Activated CD4-positive, alpha-beta T cell treated with anti-CD3 and anti-CD28 coated beads, Interleukin-2, amount 50 U/mL, for 16 hours (primary cell): Measurements from ENCODE around the gene APMAP.
A peak's percentile ranks its signal among the peaks of the same experiment; 100 is the strongest.
"Not testable (repeated sequence)": the region's sequence is repeated elsewhere in the genome, so short reads cannot be mapped to it uniquely, and the experiment has no call there.

ENCODE experiments used
- DNase-seq: peaks from one replicate; pipeline ENCODE4 v3.0.0-alpha.2; 2020

APMAP gene

DNA sequence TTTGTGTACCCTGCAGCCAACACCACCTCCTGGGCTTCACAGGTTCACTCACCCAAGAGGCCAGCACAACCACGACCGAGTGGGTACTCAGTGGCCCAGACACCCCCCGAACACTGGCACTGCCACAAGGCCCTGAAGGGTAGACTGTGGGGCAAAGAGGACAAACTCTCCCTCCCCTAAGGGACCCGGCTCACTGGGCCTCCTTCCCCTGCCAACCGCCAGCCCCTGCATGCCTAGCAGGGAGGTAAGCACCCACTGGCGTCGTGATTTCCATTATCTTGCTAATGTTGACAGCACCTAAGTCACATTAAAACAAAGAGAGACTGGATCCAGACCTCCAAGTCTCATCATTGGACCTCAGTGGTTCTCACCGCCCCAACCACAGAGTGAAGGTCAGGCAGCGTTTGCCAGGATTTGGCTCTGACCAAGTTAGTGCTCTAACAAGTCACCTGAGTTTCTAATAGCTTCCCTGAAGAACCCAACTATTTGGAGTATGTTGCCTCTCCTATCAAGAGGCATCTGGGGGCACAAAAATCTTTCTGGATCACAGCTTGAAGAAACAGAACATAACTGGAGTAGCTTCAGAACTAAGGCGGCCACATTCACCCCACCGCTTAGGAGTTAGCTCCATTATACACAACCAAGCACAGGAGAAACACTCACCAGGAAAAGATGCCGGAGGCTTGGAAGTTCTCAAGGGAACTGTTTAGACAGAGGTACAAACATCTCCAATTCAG is 14.0 kb upstream of the APMAP start:
- no peak for DNase-seq

DNA sequence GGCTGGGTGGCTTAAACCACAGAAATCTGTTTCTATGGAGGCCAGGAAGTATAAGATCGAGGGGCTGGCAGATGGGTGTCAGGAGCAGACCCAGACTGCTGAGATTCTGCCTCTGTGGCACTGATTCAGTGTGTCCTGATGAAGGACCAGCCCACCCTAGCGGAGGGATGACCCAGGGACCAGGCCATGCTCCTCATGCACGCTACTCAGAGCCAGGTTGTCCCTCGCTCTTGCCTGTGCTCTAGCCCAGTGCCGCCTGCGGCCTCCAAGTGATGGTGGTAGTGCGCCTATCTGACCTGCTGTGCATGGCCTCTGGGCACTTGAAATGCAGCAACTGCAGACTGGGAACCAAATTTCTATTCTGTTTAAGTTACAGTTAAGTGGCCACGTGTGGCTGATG is 13.1 kb upstream of the APMAP start:
- no peak for DNase-seq

DNA sequence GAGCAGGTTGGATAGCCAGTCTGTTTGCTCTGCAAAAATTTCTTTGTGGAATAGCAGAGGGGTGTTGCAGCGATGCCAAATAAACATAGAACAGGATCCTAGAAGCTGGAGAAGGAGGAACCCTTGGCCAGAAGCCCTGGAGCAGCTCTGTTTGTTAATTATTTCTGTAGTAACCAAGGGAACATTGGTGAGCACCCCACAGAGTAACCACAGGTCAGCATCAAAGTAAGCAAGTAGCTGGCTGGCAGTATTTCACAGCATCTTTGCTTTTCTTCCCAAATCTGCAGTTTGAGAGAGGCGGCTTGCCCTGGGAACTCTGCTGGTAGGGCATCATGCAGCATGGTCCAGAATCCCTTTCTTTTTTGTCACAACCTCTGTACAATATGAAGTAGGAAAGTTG is 12.7 kb upstream of the APMAP start:
- DNase-seq: no peak

DNA sequence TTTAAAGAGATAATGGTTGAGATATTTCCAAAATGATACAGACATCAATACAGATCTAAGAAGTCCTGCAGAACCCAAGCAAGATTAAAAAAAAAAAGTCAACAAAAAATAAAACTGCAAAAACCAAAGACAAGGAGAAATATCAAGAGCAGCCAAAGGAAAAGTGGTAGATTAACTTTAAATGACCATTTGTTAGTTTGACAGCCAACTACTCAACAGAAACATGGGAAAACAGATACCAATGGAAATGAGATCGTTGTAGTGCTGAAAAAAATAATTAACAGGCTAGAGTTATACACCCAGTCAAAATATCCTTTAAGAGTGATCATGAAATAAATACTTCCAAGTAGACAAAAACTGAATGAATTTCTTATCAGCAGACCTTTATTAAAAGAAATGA is 10.5 kb upstream of the APMAP start:
- DNase-seq: no peak

DNA sequence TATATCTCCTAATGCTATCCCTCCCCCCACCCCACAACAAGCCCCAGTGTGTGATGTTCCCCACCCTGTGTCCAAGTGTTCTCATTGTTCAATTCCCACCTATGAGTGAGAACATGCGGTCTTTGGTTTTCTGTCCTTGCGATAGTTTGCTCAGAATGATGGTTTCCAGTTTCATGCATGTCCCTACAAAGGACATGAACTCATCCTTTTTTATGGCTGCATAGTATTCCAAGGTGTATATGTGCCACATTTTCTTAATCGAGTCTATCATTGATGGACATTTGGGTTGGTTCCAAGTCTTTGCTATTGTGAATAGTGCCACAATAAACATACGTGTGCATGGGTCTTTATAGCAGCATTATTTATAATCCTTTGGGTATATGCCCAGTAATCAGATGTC is 8.8 kb upstream of the APMAP start:
- not testable (repeated sequence) for DNase-seq

DNA sequence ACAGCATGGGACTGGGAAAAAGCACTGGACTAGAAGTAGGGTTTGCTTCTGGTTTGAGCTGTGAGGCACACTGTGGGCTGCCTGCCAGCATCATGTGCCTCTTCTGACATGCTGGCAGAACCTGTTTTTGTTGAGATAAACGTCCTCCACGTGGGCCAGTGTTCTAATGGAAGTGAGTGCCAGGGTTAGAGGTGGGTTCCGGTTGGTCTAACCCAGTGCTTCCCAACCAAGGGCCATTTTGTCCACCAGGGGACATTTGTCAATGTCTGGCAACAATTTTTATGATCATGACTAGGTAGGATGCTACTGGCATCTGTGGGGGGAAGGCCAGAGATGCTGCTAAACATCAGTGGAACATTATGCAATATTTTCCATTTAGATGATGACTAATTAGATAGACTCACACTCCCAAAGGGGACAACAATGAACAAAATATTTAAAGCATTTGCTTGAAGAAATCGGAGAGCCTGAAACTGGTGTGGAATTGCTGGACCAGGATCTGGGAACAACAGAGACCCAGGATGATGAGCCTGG is 7.8 kb upstream of the APMAP start:
- no peak for DNase-seq

DNA sequence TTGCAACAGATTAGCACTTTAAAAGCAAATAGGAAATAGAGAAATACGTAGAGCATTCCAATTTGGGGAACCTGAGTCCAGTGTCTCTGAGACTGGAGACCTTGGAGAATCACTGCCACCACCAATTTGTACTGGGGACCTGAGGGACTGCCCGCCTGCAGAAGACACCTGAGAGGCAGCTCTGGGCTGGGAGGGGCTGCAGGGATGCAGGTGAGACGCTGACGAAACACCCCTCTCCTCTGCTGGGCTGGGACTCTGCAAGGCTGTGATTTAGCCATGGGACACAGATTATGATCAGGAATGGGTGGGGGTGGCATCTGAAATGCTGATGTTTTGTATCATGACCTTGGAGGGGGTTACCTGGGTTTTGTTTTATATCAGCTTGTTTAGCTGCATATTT is 7.0 kb upstream of the APMAP start:
- DNase-seq: no peak

DNA sequence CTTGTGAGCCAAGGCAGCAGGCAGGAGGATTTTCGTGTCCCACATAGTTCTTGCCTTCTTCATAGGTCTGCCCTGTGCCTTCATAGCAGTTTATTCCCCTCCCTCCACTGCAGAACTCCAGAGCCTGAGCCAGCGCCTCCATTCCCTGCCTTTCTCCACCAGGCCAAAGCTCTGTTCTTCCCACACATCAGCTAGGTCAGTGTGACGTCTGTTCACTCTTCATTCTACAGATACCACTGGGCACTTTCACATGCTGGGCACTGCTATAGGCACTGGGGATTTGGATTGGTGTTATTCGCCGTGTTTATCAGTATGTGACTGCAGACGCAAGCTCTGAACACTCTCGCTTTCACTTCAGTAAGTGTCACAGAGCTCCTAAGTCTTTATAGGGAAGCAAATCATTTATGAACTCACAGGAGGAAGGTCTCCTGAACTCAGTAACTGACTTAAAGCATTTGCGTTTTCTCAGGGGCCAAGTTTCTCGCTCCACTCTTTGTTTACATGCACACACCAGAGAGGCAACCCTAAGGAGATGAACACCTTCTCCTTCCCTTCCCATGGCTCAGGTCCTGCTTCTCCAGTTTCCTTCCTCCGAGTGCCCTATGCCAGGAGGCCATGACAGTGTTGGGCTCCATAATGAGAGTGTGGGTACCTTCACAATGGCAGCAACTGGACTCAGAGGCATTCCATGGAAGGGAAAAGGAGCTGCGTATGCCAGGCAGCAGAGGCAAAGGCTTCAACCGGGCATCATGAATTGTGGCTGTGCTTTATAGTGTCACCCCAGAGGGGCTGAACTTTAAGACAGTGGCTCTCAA is 6.3 kb upstream of the APMAP start:
- DNase-seq: no peak

DNA sequence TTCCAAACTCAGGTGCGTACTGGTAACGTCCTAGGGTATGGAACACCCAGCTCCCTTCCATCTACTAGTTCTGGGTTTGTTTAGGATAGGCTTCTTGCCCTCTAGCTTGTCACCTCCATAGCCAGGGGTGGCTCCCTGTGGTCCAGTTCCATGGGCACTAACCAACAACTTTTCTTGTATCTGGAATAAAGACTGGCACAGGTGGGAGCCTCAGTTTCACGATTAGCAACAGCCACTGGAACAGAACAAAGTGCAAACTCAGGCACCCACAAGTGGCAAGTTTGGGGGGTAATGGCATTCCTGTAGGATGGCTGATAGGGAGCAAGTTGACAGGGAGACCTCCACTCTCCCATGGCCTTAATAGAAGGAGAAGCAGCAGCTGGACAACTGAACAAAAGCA is 5.6 kb upstream of the APMAP start:
- DNase-seq: no peak

DNA sequence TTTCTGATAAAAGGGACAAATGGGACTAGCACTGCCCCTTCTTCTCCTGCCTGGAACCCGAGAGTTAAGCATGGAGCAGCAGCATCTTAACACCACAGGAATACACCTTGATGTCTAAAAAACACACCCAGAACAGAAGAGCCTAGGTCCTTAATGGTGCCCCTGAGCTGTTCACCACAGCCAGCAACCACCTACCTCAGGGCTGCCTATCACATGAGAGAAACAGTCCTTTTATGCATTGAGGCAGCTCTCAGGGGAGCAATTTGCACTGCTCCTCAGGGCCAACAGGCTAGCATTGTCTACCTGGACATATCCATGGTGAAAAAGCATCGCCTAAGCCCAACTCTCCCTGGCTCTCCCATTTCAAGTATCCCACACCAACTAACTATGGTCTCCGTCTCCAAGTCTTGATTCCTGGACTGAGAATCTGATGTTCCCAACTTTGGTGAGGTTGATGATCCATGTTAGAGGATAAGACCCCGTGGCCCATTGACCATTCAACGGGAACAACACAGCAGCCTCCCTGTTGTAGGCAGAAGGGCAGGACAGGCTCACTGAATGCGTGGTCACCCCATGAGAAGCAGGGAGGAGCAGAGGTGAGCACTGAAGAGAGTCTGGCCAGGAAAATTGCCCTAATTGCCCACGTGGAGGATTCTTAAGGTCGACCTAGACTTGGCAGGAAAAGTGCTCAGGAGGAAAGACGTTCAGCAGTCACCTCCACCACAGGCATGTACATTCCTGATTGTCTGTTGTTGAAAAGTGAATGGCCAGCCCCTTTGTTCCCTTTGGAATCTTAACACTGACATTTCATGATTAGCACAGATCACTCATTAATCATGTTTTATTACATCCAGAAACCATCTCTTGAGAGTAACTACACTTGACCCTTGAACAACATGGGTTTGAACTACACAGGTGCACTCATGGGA is 4.2 kb upstream of the APMAP start:
- no peak for DNase-seq

DNA sequence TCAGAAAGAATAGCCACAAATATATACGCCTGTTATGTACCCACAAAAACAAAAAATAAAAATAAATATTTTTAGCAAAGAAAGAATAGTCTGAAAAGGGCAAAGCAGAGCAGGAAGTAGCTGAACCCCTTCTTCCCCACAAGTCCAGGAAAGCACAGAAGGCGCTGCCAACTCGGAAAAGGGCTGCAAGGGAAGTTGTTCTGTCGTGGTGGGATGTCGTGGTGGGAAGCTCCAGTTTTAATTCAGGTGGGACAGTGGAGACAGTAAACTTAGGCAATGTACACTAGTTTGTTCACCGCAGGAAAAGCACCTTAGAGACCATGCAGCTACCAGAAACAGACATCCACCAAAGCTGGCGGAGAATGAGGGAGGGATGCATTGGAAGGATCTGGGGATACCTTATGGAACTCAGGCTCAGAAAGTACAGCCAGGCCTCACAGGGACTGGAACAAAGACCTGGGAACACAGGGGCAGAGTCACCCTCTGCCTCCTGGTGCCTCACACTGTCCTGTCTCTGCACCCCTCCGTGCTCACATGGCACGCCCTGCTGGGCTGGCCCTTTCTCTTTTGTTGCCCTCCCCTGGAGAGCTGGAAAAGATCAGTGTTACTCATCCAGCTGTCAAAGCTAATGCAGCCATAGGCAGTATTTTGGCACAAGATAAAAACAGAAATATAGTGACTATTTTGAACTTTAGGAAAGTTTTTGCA is 3.3 kb upstream of the APMAP start:
- DNase-seq: no peak

DNA sequence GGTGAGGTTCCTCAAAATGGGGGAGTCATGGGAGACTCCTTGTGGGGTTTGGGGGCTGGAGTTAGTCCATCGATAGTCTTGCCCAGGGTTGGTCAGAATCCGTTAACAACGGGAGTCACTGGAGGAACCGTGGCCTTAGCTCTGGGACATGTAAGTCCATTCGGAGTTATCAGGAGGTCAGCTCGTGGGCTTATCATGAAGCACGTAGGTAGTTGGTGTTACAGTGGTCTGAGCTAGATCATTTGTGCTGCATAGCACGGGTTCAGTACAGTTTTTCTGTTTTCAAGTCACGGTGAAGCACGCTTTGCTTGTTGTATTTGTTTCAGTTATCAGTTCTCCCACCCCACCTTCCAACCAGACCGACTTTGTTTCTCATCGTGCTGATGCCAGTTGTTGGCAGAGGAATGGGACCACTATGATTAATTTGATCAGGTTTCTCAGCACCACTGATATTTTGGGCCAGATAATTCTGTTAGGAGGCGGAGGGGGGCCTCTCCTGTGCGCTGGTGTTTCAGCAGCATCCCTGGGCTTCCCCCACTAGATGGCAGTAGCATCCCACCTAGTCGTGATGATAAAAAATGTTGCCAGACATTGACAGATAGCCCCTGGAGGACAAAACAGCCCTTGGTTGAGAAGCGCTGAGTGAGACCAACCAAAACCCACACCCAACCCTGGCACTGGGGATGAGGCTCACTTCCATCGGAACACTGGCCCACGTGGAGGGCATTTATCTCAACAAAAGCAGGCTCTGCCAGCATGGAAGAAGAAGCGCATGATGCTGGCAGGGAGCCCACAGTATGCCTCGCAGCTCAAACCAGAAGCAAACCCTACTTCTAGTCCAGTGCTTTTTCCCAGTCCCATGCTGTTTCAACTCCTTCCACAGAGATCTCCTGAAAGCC is 2.2 kb upstream of the APMAP start:
- DNase-seq: peak; percentile 84

DNA sequence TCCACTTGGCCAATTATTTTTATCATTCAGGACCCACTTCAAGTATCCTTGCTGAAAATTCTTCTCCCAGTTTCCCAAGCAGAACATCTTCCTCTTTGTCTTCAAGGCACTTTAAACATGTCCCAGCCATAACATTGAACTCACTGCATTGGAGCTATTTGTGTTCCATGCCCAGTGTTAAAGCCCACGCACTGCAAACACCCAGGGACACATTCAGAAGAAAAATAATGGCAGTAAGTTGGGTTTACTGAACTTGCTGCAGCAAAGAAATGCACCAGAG is 1.6 kb upstream of the APMAP start:
- DNase-seq: no peak

DNA sequence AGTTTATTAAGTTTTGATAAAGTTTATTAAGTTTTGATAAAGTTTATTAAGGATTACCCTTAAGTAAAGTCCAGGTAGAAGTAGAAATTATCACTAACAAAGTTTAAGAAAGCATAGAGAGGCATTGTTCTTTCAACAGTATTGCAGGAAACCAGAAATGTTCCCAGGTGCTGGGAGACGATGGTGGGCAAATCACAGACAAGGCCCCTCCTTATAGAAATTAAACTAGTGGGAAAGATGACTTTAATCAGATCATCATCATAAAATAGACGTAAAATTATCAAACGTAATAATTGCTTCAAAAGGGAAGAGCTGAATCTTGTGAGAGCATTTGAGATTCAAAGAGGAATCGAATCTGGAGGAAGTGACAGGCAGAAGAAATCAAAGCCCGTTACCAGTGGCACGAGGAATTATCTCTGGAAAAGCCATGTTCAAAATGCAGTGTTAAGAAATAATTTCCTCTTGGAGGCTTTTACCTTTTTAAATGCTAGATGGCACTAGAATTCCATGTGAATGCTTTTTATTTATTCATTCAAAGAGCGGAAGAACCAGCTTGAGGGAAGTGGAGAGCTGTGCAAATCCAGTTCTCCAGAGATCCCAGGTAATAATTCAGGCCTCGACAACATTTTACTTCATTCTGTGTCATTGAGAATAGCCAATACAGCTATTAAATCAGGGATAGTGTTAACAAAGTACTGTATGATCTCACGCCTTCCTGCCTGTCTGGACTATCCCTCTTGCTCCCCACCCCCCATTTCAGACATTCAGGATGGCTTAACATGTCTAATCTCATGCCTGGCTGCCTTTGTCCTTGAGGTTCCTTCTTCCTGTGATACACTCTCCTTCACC is 1.0 kb upstream of the APMAP start:
- DNase-seq: no peak

DNA sequence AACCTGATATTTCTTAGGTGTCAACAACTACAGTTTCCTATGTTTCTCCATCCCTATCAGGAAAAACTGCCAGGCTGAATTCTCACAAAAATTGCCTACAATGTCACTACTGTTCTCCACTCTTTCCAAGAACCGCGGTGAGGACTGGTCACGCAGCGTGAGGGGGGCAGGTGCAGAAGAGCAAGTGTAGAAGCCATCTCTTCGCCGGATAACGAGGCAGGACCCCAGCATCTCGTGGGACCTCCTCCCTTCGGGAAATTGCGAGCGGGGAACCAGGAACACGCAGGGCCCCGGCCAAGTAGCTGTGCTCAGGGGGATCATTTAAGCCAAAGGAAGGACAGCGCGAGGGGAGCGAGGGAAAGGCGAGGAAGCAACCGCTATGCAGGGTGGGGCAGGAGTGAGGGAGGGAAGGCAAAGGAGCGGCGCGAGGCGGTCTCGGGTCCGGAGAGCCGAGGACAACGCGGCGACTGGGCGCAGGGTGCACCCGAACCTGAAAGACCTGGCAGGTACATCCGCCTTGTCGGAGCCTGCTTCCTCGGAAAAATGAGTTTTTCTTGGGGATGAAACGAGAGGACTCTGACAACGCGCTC is 559 bp downstream of the APMAP start:
- DNase-seq: peak; percentile 12

DNA sequence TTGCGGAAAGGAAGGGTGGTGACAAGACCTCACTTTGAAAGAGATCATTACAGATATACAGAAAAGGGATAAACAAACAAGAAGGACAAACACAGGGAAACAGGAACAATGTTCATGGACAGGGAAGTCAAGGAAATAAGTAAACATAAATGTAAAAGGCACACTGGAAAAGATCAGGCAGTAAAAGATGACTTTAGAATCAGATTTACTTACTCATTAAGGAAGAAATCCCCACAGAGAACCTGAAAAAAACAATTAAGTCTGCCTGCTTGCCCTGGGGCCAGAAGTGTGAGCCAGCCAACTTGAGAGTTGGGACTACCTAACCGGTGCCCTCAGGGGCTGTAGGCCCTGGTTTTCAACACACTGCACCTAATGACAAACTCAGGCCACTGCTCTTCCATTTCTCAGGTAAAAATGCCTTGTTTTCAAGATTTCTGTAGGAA is 1.7 kb downstream of the APMAP start:
- DNase-seq: no peak

DNA sequence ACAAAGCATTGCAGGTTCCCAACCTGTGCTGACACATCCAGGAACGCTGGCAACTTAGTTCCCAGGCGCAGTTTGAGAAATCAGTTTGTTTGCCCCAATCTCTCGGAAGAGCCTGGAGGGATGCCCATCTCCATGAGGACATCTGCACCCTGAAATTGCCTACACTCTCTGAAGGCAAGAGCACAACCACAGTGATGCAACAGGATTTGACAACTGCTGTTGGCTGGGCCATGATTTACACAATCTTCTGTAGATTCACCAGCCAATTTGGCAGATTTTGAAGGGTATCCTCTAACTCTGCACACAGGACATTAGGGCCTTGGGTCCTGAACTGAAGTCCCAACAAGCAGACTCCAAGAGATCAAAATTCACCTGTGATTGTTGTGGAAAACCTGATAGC is 3.4 kb downstream of the APMAP start:
- DNase-seq: no peak

DNA sequence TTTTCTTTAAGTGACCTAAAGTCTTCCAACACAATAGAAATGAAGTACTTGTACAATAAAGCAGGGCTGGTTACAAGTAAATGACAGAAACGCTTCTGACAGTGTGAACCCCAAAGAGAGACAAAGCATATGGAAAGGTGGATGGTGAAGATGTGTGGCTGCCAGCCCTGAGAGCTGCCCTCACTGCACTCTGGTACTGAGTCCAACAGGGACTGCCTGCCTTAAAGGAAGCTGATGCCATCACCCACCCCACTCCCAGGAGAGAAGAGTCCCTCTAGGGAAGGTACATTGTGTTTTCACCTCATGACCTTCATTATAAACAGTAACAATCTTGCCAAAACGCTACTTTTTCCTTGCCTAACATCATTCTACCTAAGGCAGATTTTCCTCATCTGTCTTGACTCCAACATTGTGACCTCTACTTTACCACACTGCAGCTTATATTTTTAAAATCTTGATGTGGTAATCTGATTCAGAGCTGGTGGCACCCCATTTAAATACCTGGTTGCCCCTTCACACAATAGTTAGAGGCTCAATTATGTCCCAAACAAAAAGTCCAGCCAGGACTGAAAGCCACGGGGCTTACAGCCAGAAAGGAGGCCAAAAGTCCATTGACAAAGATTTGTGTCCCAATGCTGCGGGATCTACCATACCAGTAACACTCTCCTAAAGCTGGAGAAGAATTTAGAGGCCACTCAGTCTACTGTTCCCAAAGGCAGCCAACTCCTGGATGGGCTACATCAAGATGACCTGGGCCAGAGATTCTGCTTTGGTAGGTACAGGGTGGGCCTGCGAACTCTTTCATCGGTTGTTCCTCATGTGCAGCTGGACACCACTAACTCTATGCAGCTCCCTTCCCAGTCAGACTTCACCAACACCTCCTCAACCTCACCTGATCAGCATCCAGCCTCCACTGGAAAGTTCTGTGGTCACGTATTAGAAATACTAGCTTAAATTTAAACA is 4.4 kb downstream of the APMAP start:
- DNase-seq: no peak

DNA sequence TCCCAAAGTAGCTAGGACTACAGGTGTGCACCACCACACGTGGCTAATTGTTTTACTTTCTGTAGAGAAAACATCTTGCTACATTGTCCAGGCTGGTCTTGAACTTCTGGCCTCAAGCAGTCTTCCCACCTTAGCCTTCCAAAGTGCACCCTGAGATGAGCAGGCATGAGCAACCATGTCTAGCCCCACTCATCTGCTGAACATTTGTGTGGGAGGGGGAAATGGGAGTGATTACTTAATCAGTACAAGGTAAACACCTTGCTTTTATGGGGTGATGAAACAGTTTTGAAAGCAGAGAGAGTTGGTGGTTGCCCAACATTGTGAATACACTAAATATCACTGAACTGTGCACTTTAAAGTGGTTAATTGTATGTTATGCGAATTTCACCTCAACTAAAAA is 5.3 kb downstream of the APMAP start:
- DNase-seq: no peak
